Measurements from ENCODE around the gene MDN1.

GRCh38 chr6:89690944-89691324, 128.7 kb downstream of the MDN1 start:
- TF ChIP-seq EZH2 (IDR thresholded peaks at IDR 0.05): no peak
- TF ChIP-seq MAX (IDR thresholded peaks at IDR 0.05): no peak
- no peak for TF ChIP-seq CTCF (IDR thresholded peaks at IDR 0.05 in 2 of 3, conservative IDR thresholded peaks at IDR 0.05 in 1 of 3; ENCODE audit: borderline replicate concordance in 1 of 3, insufficient read depth in 1 of 3, low read depth in 2 of 3, low read length in 2 of 3)
- TF ChIP-seq POLR2AphosphoS5 (IDR thresholded peaks at IDR 0.05; ENCODE audit: low read depth, low read length): no peak
- no peak for TF ChIP-seq ATF3 (IDR thresholded peaks at IDR 0.05)
- TF ChIP-seq EZH2phosphoT487 (IDR thresholded peaks at IDR 0.05; ENCODE audit: borderline replicate concordance): no peak
- TF ChIP-seq SIN3A (IDR thresholded peaks at IDR 0.05; ENCODE audit: low read depth): no peak
- no peak for TF ChIP-seq TCF7L2 (IDR thresholded peaks at IDR 0.05; ENCODE audit: borderline replicate concordance, extremely low read depth, insufficient read depth, insufficient read length)
- no peak for TF ChIP-seq ZFX (IDR thresholded peaks at IDR 0.05)
- TF ChIP-seq ZNF274 (IDR thresholded peaks at IDR 0.05; ENCODE audit: low read depth, low read length): no peak
- TF ChIP-seq EGR1 (IDR thresholded peaks at IDR 0.05; ENCODE audit: low read depth): no peak
- no peak for TF ChIP-seq SRF (IDR thresholded peaks at IDR 0.05; ENCODE audit: low read depth)
- TF ChIP-seq RAD21 (IDR thresholded peaks at IDR 0.05; ENCODE audit: low read depth): no peak
